ENCODE measurements around the gene IRX4.
"Not testable (repeated sequence)": the region's sequence is repeated elsewhere in the genome, so short reads cannot be mapped to it uniquely, and the experiment has no call there.

Gene IRX4

DNA sequence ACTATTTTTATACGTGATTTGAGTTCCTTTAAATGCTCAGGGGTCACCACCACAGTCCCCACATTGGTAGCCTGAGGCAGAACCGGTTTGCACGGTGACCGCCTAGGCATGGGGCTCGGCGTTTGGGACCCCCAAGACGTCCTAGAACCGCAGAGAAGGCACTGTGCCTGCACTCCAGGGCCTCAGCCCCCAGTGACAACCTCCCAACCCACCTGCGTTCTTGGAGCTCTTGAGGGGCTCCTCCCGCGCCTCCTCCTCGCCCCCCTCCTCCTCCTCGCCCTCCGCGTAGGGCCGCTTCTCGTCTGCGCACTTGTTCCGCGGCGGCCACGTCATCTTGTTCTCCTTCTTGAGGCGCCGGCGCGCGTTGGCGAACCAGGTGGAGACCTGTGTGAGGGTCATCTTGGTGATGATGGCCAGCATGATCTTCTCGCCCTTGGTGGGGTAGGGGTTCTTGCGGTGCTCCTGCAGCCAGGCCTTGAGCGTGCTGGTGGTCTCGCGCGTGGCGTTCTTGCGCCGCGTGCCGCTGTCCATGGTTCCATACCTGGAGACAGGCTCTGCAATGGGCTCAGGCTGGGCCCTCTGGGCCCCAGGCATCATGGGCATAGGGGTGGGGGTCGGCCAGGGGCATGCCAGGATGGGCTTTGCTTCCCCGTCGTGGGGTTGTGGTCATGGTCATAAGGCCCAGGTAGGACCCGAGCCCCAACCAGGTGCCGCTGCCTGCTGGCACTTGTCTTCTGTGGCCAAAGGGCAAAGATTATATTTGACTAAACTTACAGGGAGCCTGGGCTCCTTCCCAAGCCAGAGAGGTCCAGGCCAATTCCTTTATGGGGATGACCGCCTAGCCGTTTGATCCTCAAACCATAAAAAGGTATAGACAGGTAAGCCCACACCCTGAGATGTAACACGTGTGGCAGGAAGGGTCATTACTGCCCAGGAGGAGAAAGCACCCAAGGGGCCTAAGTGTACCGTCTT is 3.1 kb downstream of the IRX4 start:
- no peak for DNase-seq (ENCODE audit: low read depth in 2 of 3, low spot score in 1 of 3)

DNA sequence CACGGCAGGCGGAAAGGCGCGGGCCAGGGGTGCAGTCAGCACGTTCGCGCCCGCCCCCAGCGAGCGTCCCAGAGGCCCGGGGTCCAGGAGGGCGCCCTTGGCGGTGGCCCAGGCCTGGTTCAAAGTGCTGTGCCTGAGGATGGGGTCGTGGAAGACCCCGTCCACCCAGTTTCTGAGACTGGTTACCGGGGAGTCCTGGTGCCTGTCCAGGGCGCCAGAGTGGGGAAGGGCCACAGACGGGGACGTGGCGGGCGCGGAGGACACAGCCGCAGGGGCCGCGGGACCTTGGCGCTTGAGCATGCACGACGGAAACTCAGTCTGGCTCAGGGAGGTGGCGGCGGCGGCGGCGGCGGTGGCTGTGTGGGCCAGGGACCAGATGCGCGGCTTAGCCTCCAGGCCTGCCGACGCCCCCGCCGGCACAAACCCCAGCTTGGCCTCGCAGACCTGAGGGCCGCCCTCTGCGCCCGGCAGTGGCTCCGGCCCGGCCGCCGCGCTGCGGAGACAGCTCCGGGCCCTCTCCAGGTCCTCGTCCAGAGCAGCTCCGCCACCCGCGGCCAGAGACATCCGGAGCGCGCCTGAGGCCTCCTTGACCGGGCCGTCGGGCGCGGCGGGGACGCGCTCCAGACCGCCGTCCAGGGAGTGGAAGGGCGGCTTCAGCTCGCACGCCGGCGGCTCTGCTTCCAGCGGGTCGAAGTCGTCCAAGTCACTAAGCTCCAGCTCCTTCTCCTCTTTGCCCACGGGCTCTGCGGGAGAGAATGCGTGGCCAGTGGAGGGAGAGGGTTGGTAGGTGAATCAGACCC is 4.5 kb downstream of the IRX4 start:
- DNase-seq (ENCODE audit: low read depth in 2 of 3, low spot score in 1 of 3), result no peak

DNA sequence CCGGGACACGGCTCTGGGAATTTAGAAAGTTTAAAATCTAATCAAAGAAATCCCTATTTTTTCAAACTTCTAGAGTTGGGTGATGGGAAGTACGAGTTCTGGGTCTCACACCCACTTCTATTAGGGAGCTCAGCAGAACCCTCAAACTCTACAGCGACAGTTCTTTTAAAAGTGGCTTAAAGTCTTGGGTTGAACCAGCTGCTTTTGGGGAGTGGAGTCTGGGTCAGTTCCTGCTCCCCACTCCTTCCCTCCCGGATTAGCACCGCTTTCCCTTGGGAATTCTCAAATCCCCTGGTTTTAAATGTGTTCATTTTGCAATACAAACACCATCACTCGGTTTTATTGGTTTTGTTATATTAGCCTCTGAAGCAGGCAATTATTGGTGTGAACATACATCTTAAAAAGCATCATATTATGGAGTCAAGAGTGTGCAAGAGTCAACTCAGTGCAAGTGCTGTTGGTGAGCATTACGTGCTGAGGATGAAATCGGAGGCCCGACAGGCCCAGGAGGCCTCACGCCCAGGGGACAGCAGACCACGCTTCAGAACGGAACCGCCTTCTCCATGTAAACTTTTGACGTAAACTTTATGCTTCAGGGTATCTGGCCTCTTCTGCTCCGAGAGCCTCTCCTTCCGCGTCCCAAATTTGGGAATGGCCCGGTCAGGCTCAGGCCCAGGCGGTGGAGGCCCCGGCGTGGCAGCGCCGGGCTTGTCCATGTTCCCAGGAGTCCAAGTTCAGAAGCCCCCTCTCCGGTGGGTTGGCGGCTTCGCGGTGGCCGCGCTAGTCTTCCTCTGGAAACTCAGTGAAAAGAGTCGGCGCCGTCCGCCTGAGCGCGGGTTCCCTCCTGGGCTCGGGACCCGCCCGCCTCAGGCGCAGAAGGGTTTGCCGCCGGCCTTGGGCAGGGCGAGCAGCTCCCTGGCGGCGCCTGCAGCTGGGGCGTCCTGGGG is 5.3 kb downstream of the IRX4 start:
- DNase-seq (ENCODE audit: low read depth in 2 of 3, low spot score in 1 of 3), result no peak

DNA sequence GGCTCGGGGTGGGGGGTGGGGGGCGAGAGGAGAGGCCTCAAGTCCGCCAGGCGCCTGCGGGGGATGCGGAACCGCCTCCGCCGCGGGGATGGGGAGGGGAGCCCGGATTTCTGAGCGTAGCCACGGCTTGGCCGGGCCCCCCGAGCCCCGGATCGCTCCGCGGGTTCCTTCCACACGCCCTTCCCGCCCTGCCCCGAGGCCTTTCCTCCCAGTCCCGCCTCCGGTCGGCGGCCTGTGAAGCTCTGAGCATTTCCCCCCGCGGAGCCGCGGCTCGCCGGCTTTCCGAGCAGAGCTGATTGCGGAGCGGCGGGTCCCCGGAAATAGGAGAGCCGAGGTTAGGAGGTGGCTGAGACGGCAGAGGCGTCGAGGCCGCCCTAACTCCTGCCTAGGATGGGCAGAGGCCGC is 6.1 kb downstream of the IRX4 start:
- no peak for DNase-seq (ENCODE audit: low read depth in 2 of 3, low spot score in 1 of 3)

DNA sequence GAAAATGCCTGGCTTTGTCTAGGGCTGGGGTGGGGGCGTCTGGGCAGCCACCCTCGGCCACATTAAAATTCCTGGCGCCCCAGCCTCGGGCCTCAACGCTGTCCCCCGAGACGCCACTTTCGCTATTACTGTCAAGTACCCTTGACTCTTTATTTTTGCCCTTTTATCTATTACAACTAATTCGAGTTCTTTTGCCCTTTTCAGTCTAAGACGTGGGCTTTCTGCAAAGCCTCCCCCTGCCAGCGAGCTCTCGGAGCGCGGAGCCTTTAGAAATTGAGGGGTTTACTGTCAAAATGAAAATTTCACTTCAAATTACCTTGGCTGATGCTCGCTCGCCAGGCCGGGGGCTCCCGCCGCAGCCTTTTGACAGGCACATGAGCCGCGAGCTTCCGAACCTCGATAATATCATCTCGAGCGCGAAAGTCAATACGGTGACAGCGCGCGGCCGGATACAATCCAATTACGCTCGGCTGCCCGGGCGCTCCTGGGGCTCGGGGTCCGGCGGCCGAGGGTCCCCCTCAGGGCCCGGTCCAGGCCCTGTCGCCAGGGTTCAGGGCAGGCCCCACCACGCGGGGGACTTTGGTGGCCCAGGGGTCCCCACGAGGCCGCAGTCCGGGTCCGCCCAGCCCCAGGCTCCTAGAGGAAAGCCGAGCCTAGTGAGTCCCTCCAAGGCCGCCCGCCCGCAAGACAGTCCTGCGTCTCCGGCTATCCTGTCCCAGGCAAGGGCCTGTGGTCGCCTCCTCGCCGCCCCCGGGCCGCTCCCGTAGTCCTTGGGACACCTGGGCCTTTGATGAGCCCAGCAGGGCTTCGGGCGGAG is 6.7 kb downstream of the IRX4 start:
- no peak for DNase-seq (ENCODE audit: low read depth in 2 of 3, low spot score in 1 of 3)

DNA sequence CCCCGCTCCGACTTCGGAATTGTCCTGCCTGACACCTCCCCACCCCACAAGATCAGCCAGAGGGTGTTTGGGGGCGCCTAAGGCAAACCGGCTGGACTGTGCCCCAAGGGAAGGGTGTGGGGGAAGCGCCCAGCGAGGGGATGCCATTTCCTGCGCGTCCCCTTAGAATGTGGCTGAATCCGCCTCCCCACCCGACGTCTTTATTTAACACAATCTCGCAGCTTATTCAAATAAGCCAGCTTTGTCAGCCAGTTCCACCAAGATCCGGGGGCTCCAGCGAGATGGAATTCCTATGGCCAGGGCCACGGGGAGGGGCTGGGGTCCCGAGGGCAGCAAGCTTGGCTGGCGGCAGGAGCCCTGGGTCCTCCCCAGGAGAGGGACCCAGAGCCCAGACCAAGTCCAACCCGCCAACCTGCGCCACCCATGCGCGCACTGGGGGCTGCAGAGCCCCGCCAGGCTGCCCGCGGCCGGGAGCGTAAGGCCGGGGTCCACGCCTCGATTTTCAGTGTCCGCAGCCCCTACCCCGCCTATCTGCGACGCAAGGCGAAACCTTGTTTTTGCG is 7.4 kb downstream of the IRX4 start:
- no peak for DNase-seq (ENCODE audit: low read depth in 2 of 3, low spot score in 1 of 3)

DNA sequence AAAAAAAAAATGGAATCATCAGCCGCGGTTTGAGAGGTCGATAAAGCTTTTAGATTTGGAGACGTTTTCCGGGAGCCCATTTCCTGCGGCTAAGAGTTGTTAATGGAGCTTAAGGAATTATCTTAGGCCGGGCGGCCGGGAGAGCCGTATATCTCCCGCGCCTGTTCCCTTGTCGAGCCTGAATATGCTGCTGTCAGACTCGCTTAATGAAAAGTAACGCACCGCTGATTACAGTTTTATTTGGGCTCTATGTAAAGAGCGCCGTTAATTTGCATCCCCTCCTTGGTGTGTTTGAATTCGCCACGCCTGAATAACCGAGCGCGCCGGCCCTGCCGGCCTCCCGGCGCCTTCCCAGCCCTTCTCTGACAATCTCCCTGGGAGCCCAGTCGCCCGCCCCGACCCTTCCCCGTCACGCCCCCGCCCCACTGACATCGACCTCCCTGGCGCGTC is 7.9 kb downstream of the IRX4 start:
- DNase-seq (ENCODE audit: low read depth in 2 of 3, low spot score in 1 of 3), result no peak

DNA sequence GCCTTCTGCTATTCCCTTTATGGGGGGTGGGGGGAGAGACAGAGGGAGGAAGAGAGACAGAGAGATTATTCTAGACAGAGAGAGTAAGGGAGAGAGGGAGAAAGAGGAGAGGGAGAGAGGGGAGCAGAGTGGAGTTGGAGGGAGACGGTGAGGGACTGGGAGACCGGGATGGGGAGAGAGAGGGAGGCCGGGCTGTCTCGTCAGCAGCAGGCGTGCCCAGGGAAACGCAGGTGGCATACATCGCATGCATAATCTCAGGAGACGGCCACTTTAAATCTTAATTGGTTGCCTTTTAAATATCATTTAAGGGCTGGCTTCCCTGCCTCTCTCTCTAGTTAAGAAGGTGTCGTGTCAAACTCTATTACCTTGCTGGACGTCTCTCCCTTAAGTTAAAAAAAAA is 8.4 kb downstream of the IRX4 start:
- no peak for DNase-seq (ENCODE audit: low read depth in 2 of 3, low spot score in 1 of 3)

DNA sequence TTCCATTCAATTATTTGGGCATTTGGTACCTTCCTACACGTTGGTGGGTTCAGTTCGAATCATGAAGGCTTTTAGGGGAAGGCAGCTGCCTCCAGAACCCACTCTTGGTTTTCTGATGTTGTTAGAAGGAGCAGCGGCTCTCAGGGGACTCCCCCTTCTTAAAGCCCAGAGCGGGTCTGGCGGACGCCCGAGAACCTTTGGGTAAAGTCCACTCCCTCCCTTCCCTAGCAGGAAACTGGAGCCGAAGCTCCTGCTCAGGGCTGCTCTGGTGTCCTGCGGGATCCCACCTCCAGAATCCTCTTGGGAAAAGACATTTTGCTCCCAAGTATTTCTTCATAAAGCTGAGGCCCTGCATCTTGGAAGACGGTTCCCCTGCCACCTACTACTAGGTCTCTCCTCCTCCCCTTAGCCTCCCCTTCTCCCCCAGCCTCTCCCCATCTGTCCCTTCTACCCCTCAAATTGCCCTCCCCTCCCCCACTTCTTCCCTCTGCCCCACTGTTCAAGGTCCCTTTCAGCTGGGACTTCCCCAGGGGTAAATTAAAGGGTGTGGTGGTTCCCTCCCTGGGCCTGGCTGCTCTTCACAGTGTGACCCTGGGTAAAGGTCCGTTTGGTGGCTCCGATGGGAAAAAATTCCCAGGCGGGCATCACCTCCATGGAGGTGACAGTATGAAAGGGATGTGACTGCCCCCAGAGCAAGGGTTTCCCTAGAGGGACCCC is 9.3 kb downstream of the IRX4 start:
- no peak for DNase-seq (ENCODE audit: low read depth in 2 of 3, low spot score in 1 of 3)

DNA sequence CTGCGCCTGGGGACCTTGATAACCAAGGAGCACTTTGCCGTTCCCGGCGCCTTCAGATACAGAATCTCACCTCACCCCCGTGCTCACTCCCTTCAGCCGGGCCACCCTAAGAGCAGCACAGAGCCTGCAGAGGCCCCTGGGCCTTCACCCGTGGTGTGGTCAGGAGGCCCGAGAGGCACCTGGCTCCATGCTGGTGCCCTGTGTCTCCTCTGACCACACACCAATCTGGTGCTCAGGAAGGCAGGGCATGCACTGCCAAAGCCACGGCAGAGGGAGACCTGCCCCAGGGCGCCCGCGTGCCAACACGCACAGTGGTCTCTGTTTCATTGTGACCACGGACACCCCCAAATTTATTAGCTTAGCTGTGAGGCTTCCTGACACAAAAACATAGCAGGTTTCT is 11.3 kb downstream of the IRX4 start:
- DNase-seq (ENCODE audit: low read depth in 2 of 3, low spot score in 1 of 3), result no peak

DNA sequence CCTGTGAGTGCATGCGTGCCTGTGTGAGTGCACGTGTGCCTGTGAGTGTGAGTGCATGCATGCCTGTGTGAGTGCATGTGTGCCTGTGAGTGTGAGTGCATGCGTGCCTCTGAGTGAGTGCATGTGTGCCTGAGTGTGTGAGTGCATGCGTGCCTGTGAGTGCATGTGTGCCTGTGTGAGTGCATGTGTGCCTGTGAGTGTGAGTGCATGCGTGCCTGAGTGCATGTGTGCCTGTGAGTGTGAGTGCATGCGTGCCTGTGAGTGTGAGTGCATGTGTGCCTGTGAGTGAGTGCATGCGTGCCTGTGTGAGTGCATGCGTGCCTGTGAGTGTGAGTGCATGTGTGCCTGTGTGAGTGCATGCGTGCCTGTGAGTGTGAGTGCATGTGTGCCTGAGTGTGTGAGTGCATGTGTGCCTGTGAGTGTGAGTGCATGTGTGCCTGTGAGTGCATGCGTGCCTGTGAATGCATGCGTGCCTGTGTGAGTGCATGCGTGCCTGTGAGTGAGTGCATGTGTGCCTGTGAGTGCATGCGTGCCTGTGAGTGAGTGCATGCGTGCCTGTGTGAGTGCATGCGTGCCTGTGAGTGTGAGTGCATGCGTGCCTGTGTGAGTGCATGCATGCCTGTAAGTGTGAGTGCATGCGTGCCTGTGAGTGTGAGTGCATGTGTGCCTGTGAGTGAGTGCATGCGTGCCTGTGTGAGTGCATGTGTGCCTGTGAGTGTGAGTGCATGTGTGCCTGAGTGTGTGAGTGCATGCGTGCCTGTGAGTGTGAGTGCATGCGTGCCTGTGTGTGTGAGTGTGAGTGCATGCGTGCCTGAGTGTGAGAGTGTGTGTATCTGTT is 12.1 kb downstream of the IRX4 start:
- not testable (repeated sequence) for DNase-seq (ENCODE audit: low read depth in 2 of 3, low spot score in 1 of 3)

DNA sequence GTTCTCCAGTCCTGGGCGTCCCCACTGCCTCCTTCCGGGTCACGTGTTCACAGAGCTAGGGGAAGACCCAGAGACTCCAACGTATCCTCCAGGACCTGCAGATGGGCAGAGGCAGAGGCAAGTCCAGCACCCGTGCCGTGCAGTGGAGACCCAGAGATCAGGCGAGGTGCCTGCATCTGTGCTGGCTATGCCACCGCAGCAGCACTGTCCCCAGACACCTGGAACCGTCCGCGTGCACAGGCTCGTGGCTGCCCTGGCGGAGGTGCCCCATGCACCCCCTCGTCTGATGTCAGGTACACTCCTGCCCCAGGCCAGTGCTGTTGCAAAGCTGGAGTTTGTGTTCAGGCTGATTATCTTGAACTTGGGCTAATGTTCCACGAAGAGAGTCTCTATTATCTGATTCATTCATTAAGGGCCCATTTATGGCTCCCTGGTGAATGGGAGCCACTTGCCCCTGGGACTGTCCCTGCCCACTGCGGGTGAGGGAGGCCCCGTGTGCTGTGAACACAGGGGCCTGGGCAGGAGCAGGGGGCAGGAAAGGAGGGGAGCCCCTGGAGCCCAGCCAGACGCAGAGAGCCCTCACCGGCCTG is 13.7 kb downstream of the IRX4 start:
- no peak for DNase-seq (ENCODE audit: low read depth in 2 of 3, low spot score in 1 of 3)

DNA sequence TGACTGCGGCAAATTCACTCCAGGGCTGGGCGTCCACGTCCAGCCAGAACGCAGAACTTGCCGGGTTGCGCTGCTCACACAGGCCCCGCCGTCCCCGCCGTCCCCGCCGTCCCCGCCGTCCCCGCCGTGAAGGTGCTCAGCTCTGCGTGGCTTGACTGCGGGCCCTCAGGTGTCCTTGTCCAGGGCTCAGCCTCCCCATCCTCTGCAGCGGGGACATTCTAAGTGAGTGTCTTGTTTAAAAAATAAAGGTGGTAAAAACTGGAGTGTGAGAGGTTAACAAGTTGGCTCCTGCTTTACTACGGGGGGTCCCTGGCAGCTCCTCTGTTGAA is 14.9 kb downstream of the IRX4 start:
- DNase-seq (ENCODE audit: low read depth in 2 of 3, low spot score in 1 of 3), result no peak

DNA sequence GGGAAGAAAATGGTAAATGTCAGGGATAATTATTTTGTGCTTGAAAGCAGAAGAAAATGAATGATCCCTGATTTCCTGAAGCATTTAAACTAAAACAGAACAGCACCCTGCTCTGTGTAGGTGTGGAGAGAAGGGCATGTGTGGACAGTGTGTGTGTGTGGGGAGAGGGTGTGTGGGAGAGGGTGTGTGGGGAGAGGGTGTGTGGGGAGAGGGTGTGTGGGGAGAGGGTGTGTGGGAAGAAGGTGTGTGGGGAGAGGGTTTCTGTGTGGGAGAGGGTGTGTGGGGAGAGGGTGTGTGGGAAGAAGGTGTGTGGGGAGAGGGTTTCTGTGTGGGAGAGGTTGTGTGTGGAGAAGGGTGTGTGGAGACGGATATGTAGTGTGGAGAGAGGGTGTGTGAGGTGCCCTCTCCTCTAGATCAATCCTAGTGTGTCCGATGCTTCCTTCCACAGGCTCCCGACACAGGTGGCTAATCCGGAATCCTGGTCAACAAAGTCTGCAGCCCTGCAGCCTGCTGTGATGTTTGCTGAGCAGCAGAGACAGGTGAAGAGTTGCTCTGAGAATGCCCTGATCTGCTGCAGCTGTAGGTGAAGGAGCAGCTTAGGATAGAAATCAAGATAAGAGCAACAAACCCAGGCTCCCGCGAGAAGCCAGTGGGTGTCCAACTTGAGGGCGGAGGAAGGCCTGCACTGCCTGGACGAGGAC is 15.5 kb downstream of the IRX4 start:
- DNase-seq (ENCODE audit: low read depth in 2 of 3, low spot score in 1 of 3), result no peak

DNA sequence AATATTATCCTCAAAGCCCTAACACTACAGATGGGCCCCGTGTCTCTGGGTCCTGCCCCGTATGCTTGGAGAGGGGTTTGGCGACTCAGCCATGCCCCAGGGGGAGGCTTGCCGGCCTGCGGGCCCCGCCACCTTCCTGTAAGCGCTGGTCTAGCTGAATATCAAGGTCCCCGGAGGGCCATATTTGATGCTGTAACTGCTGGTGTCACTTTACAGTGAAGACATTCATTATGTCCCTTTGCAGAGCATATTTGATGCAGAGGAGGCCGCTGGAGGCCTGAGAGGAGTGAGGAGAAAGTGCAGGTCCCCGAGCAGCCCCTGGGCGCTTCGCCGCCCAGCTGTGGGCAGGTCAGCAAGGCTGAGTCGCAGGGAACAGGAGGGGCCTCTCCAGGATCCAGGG is 16.8 kb downstream of the IRX4 start:
- DNase-seq (ENCODE audit: low read depth in 2 of 3, low spot score in 1 of 3), result no peak

DNA sequence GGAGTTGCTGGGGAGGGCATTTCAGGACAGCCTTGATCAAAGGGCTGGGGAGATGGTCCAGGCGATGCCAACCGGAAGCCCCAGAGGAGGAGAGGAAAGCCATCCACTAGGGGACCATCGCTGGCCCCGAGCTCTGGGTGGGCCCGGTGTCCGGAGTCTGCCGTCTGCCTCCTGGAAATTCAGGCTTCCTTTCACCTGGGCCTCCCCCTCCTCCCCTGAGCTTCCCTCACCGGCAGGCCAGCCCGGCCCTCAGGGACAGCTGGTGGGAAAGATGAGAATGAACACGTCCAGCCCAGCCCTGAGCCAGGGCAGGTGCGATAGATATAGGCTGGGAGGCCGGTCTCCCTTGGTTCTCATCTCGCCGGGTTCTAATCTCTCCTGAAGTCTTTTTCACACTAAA is 17.2 kb downstream of the IRX4 start:
- DNase-seq (ENCODE audit: low read depth in 2 of 3, low spot score in 1 of 3), result no peak

DNA sequence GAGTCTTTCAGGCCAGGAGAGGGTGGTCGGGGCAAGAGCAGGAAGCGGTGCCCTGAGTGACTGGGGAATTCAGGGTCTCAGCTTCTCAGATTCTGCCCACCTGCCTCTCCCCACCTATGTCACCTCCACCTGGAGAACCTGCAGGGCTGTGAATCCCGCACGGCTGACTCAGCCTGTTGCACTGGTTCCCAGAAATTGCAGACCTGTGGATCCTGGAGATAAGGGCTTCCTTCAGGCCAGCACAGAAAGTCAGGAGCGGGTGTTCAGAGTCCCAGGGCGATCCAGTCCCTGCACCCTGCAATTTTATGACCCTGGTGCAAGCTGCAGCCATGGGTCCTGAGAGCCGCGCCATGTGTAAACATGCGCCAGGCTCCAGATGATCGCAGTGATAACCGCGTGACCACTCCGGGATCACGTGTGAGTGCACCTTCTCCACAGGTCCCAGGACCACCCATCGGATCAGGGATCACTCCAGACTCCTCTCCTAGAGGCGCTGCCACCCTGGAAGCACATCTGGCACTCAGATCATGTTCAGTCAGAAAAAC is 17.8 kb downstream of the IRX4 start:
- no peak for DNase-seq (ENCODE audit: low read depth in 2 of 3, low spot score in 1 of 3)
